Effector memory CD8-positive, alpha-beta T cell (primary cell): ENCODE results near the gene PINK1.

Experiments
- ATAC-seq: fragments of 150-1000 bp; cut with Tn5 transposase; replicated peaks from 2 replicates; pipeline ENCODE4 v1.10.0; 2021; ENCODE audit warnings: mild to moderate bottlenecking, moderate library complexity
- DNase-seq, 3 experiments: peaks; one replicate each; pipeline ENCODE4 v3.0.0; 2021
- H3K27ac Mint-ChIP-seq, 2 donors: one replicate each; pipeline ENCODE4 v1.8.0; 2022; ENCODE audit warnings: mild to moderate bottlenecking in 2 of 2, mixed read lengths in 2 of 2, moderate library complexity in 2 of 2
- H3K27me3 Mint-ChIP-seq, 2 donors: one replicate each; pipeline ENCODE4 v1.8.0; 2022; ENCODE audit warnings: mixed read lengths in 2 of 2
- H3K36me3 Mint-ChIP-seq: one replicate; pipeline ENCODE4 v1.8.0; 2022; ENCODE audit warnings: mild to moderate bottlenecking, moderate library complexity, mixed read lengths; ENCODE audit not compliant: insufficient read depth
- H3K4me1 Mint-ChIP-seq, 2 donors: one replicate each; pipeline ENCODE4 v1.8.0; 2022; ENCODE audit warnings: low read depth in 2 of 2, mixed read lengths in 2 of 2
- H3K4me3 Mint-ChIP-seq, 2 donors: one replicate each; pipeline ENCODE4 v1.8.0; 2022; ENCODE audit warnings: mild to moderate bottlenecking in 2 of 2, mixed read lengths in 2 of 2, moderate library complexity in 2 of 2
- H3K9me3 Mint-ChIP-seq, 2 donors: one replicate each; pipeline ENCODE4 v1.8.0; 2022; ENCODE audit warnings: mixed read lengths in 2 of 2

PINK1 gene

DNA sequence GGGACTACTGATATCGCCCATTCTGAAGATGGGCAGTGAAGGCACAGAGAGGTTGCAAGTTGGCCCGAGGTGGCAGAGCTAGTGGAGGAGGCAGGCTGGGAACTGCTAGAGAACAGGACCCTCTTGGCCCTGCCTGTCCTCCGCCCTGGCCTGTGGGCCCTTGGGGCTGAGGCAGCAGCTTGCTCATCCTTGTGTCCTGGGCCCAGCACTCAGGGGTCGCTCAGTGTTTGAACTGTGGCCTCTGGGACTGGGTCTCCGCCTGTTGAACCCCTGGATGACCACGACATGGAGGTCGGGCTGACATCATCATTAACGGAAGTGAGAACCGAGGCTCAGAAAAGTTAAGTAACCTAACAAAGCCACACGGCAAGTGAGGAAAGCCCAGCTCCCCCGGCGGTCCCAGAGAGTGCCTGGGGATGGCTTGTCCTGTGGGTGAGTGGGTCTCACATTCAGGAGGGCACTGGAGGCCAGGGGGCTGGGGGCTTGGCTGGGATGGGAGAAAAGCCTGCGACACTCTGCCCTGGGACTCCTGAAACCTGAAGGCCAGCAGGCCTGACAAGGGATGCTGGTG, 50.9 kb downstream of the PINK1 start:
- Mint-ChIP-seq H3K4me3 (no peak overlapping the region), H3K27me3 (peaks cover 22 to 37% of the 10 kb centered on the region in 2 donors), H3K4me1 (peaks cover 0 to 4% of the 10 kb centered on the region in 2 donors), H3K9me3 (no peaks in the 10 kb centered on the region), H3K27ac (no peak overlapping the region), H3K36me3 (peaks cover 8% of the 10 kb centered on the region)
- ATAC-seq (no peak), DNase-seq (no peak)

DNA sequence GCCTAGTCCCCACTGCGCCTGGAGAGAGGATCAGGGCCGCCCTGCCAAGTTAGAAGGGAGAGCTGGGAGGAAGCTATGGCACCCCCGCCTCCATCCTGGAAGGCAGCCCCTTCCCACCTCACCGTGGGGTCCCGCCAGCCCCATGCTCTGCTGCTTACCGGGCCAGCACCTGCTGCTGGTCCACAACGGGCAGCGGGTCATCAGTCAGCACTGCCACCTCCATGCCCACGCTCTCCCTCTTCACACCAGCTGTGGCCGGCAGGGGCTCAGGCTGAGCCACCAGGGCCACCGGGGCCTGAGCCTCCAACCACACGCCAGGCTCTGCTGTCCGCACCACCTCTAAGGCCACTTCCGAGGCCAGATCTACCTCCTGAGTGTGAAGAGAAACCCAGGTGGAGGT, 51.4 kb downstream of the PINK1 start:
- peaks cover 8% of the 10 kb centered on the region for H3K36me3 Mint-ChIP-seq
- peaks cover 22 to 37% of the 10 kb centered on the region in 2 donors for H3K27me3 Mint-ChIP-seq
- peaks cover 0 to 4% of the 10 kb centered on the region in 2 donors for H3K4me1 Mint-ChIP-seq
- no peak overlapping the region for H3K4me3 Mint-ChIP-seq
- DNase-seq (no peak), ATAC-seq (no peak)
- no peak overlapping the region for H3K27ac Mint-ChIP-seq
- no peaks in the 10 kb centered on the region for H3K9me3 Mint-ChIP-seq

DNA sequence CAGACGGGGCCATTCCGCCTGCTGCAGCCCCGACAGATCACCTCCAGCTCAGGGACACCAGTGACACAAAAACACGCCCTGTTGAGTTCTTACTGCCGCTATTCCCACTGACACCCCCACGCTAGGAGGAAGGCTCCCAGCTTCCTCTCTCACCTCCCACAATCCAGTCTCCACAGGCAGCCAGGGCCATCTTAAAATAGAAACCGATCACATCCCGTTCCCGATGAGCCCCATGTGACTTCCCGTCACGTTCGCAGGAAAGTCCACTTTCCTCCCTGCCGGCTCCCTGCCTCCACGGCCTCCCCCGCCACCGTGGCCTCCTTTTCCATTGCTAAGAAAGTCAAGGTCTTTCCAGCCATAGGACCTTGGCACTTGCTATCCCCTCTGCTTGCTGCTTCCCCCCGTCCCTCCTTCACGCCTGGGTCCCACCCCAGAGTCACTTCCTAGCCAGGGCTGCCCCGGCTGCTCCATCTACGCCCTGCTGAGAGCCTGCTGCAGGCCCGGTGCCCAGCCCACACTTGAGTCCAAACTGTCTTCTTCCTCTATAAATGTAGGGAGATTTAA, 51.9 kb downstream of the PINK1 start:
- ATAC-seq (no peak), DNase-seq (no peak)
- H3K27me3 Mint-ChIP-seq = peaks cover 19 to 37% of the 10 kb centered on the region in 2 donors
- H3K4me3 Mint-ChIP-seq = no peak overlapping the region
- H3K4me1 Mint-ChIP-seq = peaks cover 0 to 4% of the 10 kb centered on the region in 2 donors
- H3K36me3 Mint-ChIP-seq = peaks cover 8% of the 10 kb centered on the region
- H3K9me3 Mint-ChIP-seq = no peaks in the 10 kb centered on the region
- no peak overlapping the region for H3K27ac Mint-ChIP-seq

DNA sequence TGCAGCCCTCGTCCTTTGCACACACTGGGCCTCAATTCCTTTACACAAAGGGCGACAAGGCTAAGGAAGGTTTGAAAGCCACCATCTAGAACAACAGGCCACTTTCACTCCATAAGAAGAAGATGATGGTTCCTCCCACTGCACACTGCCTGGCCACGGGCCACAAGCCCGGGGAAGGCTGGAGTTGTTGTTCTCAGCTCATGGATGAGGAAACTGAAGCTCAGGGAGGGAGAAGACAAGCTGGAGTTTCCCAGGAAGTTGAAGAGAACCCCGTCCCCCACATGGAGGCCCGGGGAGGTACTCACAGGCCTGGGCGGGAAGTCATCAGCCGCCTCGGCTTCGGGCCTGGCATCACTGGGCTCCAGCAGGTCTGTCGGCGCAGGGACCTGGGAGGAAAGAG, 52.5 kb downstream of the PINK1 start:
- Mint-ChIP-seq H3K36me3 (peaks cover 8% of the 10 kb centered on the region), H3K9me3 (no peaks in the 10 kb centered on the region), H3K4me1 (peaks cover 0 to 4% of the 10 kb centered on the region in 2 donors), H3K27ac (no peak overlapping the region), H3K27me3 (peaks cover 17 to 37% of the 10 kb centered on the region in 2 donors), H3K4me3 (no peak overlapping the region)
- DNase-seq = no peak
- no peak for ATAC-seq

DNA sequence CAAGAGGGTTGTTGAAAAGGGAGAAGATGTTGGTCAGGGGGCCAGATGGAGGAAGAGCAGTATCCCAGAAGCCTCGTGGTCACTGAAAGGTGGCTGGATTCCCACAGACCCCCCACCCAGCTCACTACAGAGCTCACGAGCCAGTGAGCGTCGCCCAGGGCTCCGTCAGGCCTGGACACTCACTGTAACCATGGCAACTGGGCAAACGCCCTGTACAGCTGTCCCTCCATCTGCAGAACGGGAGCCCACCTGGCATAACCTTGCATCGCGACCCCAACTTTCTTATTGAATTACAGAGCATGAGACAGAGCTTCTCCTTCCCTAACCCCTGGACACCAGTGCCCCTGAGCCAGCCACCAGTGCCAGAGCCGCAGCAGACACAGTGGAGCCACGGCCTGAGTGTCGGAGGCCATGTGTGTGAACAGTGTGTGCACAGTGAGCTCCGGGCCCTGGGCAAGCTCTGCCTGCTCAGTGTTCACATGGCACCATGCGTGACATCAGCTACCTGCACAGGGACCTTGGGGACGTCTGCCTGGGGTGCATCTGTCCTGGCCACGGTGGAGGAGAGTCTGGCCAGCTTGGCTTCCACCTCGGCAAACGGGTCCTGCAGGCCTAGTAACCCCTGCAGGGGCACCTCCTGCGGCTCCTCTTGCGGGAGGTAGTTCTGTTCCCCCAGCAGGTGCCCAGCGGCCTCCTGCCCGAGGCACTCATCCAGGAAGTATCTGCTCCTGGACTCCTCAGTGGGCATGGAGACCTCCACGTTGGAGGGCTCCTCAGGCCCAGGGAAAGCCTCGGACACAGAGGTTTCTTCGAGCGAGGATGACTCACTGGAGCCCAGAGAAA, 53.8 kb downstream of the PINK1 start:
- H3K4me3 Mint-ChIP-seq = no peak overlapping the region
- H3K4me1 Mint-ChIP-seq = peaks cover 0 to 4% of the 10 kb centered on the region in 2 donors
- ATAC-seq = no peak
- peaks cover 8% of the 10 kb centered on the region for H3K36me3 Mint-ChIP-seq
- peaks cover 17 to 37% of the 10 kb centered on the region in 2 donors for H3K27me3 Mint-ChIP-seq
- no peaks in the 10 kb centered on the region for H3K9me3 Mint-ChIP-seq
- H3K27ac Mint-ChIP-seq = no peak overlapping the region
- DNase-seq = no peak

DNA sequence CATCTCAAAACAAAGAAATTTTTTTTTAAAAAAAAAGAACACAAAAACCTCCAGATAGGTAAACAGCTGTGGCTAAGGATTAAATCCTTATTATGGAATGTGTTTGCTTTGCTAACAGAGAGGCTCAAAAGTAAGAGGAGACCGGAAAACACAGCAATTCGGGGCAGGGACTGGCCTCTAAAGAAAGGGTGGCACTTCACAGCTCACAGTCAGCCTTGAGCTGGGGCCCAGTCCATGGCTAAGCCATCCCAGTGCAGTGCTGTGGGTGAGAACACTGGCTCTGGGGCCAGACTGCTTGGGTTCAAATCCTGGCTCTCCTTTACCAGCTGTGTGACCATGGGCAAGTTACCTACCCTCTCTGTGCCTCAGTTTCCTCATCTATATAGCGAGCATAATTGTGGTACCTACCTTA, 56.4 kb downstream of the PINK1 start:
- Mint-ChIP-seq H3K36me3 (no peaks in the 10 kb centered on the region), H3K27ac (no peak overlapping the region), H3K4me3 (no peak overlapping the region), H3K9me3 (no peaks in the 10 kb centered on the region), H3K27me3 (peaks cover 11 to 24% of the 10 kb centered on the region in 2 donors), H3K4me1 (no peaks in the 10 kb centered on the region)
- ATAC-seq (no peak), DNase-seq (no peak)

DNA sequence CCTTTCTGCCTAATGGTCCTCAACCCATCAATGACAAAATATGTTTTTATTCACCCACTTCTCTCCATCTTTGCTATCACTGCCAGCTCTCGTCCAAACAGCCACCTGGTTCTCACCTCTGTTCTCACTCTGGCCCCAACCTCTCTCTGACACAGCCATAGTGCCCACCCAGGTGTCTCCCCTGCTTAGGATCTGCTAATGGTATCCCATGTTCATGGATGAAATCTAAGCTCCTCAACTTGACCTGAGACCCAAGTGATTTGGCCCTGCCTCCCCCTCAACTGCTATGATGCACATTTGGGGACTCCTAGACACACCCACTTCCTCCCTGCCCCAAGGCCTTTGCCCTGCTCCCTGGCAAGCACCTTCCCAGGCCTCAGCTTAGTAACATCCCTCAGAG, 58.6 kb downstream of the PINK1 start:
- no peaks in the 10 kb centered on the region for H3K9me3 Mint-ChIP-seq
- DNase-seq (no peak), ATAC-seq (no peak)
- H3K27me3 Mint-ChIP-seq = peaks cover 0 to 1% of the 10 kb centered on the region in 2 donors
- H3K36me3 Mint-ChIP-seq = peaks cover 6% of the 10 kb centered on the region
- peaks cover 8 to 9% of the 10 kb centered on the region in 2 donors for H3K4me1 Mint-ChIP-seq
- no peak overlapping the region for H3K27ac Mint-ChIP-seq
- H3K4me3 Mint-ChIP-seq = no peak overlapping the region

DNA sequence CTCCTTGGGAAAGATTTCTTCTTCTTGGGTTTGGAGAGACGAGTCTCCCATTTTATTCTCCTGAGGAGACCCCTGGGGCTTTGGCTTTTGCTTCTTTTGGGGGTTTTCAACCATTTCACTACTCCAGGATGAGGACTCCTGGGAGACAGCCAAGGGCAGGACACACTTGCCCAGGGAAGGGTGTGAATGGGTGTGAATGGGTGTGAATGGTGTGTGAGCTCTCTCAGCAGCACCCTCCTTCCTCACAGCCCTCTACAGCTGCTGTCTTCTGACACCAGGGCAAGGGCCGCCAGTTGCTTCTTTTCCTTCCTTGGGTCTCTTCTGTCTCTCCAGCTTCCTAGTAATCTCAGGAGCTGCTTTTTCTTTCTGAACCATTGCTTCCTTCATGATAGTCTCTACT, 60.4 kb downstream of the PINK1 start:
- ATAC-seq (no peak), DNase-seq (no peak)
- H3K27ac Mint-ChIP-seq = no peak overlapping the region
- H3K36me3 Mint-ChIP-seq = peaks cover 12% of the 10 kb centered on the region
- H3K4me3 Mint-ChIP-seq = no peak overlapping the region
- H3K9me3 Mint-ChIP-seq = no peaks in the 10 kb centered on the region
- no peaks in the 10 kb centered on the region for H3K27me3 Mint-ChIP-seq
- peaks cover 9 to 11% of the 10 kb centered on the region in 2 donors for H3K4me1 Mint-ChIP-seq

DNA sequence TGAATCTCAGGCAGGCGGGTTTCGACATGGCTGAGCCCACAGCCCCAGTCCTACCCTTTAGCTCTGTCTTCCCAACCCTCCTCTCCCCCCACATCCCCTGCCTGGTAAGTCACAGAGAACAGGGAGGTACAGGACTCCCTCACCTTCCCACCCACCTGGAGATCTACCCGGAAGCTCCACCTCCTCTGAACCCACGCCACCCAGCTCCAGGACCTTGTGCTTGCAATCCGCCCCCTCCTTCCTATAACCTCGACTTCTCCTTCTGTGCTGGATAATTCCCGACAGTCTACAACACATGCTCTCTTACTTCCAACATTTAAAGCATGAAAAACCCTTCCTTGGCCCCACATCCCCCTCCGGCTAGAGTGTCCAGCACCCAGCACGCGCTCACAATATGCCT, 62.3 kb downstream of the PINK1 start:
- peaks cover 12% of the 10 kb centered on the region for H3K36me3 Mint-ChIP-seq
- ATAC-seq (no peak), DNase-seq (no peak)
- peak overlapping the region; percentile 91 to 94 for H3K4me3 Mint-ChIP-seq
- H3K27ac Mint-ChIP-seq = no peak overlapping the region
- H3K9me3 Mint-ChIP-seq = no peaks in the 10 kb centered on the region
- no peaks in the 10 kb centered on the region for H3K27me3 Mint-ChIP-seq
- H3K4me1 Mint-ChIP-seq = peaks cover 9 to 11% of the 10 kb centered on the region in 2 donors

DNA sequence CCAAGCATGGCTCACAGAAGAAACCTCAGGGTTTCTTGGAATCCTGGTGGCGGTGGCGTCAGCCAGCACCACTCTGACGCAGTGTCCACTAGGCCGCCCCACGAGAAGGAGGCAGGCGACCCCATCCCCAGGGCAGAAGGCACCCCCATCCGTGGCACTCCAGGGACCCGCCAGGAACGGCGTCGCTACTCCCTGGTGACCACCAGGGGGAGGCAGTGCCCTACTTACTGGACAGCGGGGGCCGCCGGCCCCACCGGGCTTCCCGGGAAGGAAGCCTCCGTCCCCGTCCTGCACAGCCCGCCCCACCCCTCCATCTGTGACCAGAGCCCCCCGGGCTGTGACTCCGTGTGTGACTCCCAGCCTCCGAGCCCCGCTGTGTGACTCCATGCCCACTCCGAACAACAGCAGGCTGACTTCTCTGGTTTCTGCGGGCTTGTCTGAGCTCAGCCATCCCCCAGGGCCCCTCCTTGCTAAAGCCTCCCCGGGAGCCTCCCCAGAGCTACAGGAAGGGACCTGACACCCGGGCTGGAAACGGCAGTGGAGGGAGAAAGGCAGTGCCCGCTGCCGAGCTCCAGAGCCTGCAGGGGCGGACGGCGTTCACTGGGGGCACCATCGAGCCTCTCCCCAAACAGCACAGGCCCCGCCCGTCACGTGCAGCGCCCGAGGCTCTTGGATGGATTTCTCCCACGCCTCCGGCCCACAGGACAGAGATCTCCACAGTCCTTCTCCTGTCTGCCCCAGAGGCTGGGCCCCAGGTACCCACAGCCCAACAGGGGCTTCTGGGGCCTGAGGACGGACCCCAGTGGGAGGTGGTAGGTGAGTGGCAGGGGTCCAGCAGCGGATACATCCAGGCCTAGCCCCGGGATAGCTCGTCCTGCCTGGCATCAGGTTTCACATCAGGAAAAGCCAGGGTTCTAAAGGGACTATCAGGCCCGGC, 63.4 kb downstream of the PINK1 start:
- H3K27me3 Mint-ChIP-seq = no peaks in the 10 kb centered on the region
- H3K4me1 Mint-ChIP-seq = peaks cover 9 to 11% of the 10 kb centered on the region in 2 donors
- peak overlapping the region; percentile 46 to 75 for H3K27ac Mint-ChIP-seq
- no peaks in the 10 kb centered on the region for H3K9me3 Mint-ChIP-seq
- H3K36me3 Mint-ChIP-seq = peaks cover 12% of the 10 kb centered on the region
- DNase-seq (peak; percentile 67 to 72 (median 69)), ATAC-seq (peak; percentile 95)
- peak overlapping the region; percentile 91 to 94 for H3K4me3 Mint-ChIP-seq

DNA sequence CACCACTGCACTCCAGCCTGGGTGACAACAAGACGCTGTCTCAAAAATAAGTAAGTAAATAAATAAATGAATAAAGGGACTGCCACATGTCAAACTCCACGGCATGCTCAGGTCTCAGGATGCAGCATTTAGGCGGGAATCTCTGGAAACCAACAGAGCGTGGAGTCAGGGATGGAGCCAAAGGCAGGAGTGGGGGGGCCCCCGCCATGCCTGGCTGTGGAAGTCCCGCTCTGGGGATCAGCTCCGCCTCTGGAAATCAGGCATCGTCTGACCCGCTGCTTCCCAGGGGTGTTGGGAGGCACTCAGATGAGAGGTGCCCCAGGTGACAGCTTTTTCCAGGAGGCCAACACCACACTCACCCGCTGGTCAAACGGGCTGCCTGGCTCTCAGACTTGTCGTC, 64.3 kb downstream of the PINK1 start:
- no peaks in the 10 kb centered on the region for H3K27me3 Mint-ChIP-seq
- ATAC-seq (no peak), DNase-seq (no peak)
- H3K36me3 Mint-ChIP-seq = peaks cover 12% of the 10 kb centered on the region
- no peaks in the 10 kb centered on the region for H3K9me3 Mint-ChIP-seq
- peaks cover 9 to 11% of the 10 kb centered on the region in 2 donors for H3K4me1 Mint-ChIP-seq
- no peak overlapping the region for H3K27ac Mint-ChIP-seq
- peak overlapping the region in 1 of 2 donors; percentile 91 for H3K4me3 Mint-ChIP-seq

DNA sequence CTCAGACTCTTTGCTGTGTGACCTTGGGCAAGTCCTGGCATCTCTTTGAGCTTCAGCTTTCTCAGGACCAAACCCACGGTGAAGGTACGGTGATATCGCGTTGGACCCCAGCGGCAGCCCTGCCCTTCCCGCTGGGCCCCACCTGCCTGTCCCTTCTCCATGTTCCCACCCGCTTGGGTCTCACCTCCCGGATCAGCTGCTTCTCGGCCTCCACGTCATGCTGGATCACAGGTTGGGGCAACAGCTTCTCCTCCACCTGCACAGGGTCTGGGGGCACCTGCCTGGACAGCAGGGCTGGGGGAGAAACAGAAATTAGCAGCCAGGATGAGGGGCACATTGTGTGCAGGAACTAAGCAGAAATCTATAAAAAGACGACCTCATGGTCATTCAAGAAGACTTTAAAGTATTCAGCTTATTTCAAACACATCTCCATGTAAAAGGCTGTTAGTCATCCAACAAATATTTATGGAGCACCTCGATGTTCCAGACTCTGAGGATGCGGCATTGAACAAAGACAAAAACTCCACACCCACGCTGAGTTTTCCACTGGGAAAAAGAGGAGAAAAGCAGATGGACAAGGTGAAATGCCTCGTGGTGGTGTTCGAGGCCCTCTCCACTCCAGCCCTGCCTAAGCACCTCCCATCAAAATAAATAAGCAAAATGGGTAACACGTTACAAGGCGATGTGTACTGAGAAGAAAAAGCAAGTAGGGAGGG, 65.1 kb downstream of the PINK1 start:
- Mint-ChIP-seq H3K4me3 (no peak overlapping the region), H3K4me1 (peaks cover 9 to 11% of the 10 kb centered on the region in 2 donors), H3K36me3 (peaks cover 12% of the 10 kb centered on the region), H3K27me3 (no peaks in the 10 kb centered on the region), H3K27ac (no peak overlapping the region), H3K9me3 (no peaks in the 10 kb centered on the region)
- DNase-seq (no peak), ATAC-seq (no peak)
